A172 (cell line): ENCODE data around the gene DIS3L2. TPM values are rescaled to one million over a fixed set of nuclear protein-coding genes. Genes with fewer than 3 reads are reported as not detected.
"Not testable (repeated sequence)": the region's sequence is repeated elsewhere in the genome, so short reads cannot be mapped to it uniquely, and the experiment has no call there.

Experiments used
- DNase-seq: peaks from one replicate; pipeline ENCODE4 v3.0.0-alpha.2; 2015; ENCODE audit warnings: low spot score
- total RNA-seq: library from RNA; depleted of rRNA; stranded (reverse); fragments of >200 nt; shearing (Covaris generic); gene quantifications from 2 replicates; pipeline ENCODE4 v1.2.3, GENCODE V29; 2014

Gene DIS3L2
- total RNA-seq, 1 experiment from 2014 or later = 19.2 TPM

GRCh38 chr2:232116852-232117251, 155.3 kb downstream of the DIS3L2 start:
- DNase-seq = no peak

GRCh38 chr2:232117413-232117812, 155.9 kb downstream of the DIS3L2 start:
- no peak for DNase-seq

- no peak for DNase-seq
Observed at GRCh38 chr2:232120911-232121310, 159.4 kb downstream of the DIS3L2 start.

- DNase-seq = no peak
Observed at GRCh38 chr2:232124309-232124708, 162.8 kb downstream of the DIS3L2 start.

- DNase-seq = no peak
Observed at GRCh38 chr2:232126301-232127099, 165.0 kb downstream of the DIS3L2 start.

GRCh38 chr2:232129483-232129882, 168.0 kb downstream of the DIS3L2 start:
- DNase-seq = no peak

GRCh38 chr2:232132181-232132580, 170.7 kb downstream of the DIS3L2 start:
- no peak for DNase-seq

GRCh38 chr2:232133078-232133477, 171.6 kb downstream of the DIS3L2 start:
- no peak for DNase-seq

GRCh38 chr2:232134939-232135338, 173.4 kb downstream of the DIS3L2 start:
- no peak for DNase-seq

- no peak for DNase-seq
Observed at GRCh38 chr2:232137356-232138147, 176.0 kb downstream of the DIS3L2 start.

GRCh38 chr2:232138441-232138840, 176.9 kb downstream of the DIS3L2 start:
- no peak for DNase-seq

- DNase-seq = no peak
Observed at GRCh38 chr2:232139171-232139594, 177.7 kb downstream of the DIS3L2 start.

GRCh38 chr2:232139786-232140562, 178.5 kb downstream of the DIS3L2 start:
- DNase-seq = no peak

GRCh38 chr2:232141591-232141990, 180.1 kb downstream of the DIS3L2 start:
- no peak for DNase-seq

- DNase-seq = peak; percentile 46
Observed at GRCh38 chr2:232142049-232142448, 180.5 kb downstream of the DIS3L2 start.

- DNase-seq = no peak
Observed at GRCh38 chr2:232142502-232142901, 181.0 kb downstream of the DIS3L2 start.

- no peak for DNase-seq
Observed at GRCh38 chr2:232146294-232146693, 184.8 kb downstream of the DIS3L2 start.

GRCh38 chr2:232147440-232148077, 186.0 kb downstream of the DIS3L2 start:
- DNase-seq = no peak

GRCh38 chr2:232162187-232162586, 200.7 kb downstream of the DIS3L2 start:
- no peak for DNase-seq

GRCh38 chr2:232170396-232170795, 208.9 kb downstream of the DIS3L2 start:
- no peak for DNase-seq

GRCh38 chr2:232174662-232175061, 213.1 kb downstream of the DIS3L2 start:
- no peak for DNase-seq

- not testable (repeated sequence) for DNase-seq
Observed at GRCh38 chr2:232176587-232176986, 215.1 kb downstream of the DIS3L2 start.
